HEK293 (cell line): ENCODE data around the gene KIAA1586.

Source experiments
- CTCF ChIP-seq: fragments of 450-650 bp; formaldehyde crosslinking; IDR thresholded peaks from 2 replicates; pipeline ENCODE4 v1.5.1; 2016; ENCODE audit warnings: missing biosample characterization, missing genetic modification characterization
- HOXA7 ChIP-seq: sonication (generic); formaldehyde crosslinking; IDR thresholded peaks from 2 replicates; pipeline ENCODE4 v1.8.1; 2022; ENCODE audit warnings: missing genetic modification reagents, borderline replicate concordance
- KLF9 ChIP-seq: fragments of 450-650 bp; formaldehyde crosslinking; IDR thresholded peaks from 2 replicates; pipeline ENCODE4 v1.5.1; 2016; ENCODE audit warnings: missing biosample characterization, missing genetic modification characterization, low read depth
- PATZ1 ChIP-seq: fragments of 450-650 bp; formaldehyde crosslinking; IDR thresholded peaks from 2 replicates; pipeline ENCODE4 v1.5.1; 2016; ENCODE audit warnings: missing biosample characterization, missing genetic modification characterization
- TCF7L2 ChIP-seq: IDR thresholded peaks from 2 replicates; pipeline ENCODE4 v1.6.1; 2011; ENCODE audit warnings: low read depth, mild to moderate bottlenecking, inconsistent platforms, low read length, moderate library complexity, borderline replicate concordance
- ZBTB26 ChIP-seq: fragments of 450-650 bp; formaldehyde crosslinking; optimal IDR thresholded peaks from 2 replicates; pipeline ENCODE3; 2016; ENCODE audit warnings: missing biosample characterization, mild to moderate bottlenecking, missing genetic modification characterization
- ZFP41 ChIP-seq: fragments of 450-650 bp; formaldehyde crosslinking; IDR thresholded peaks from 2 replicates; pipeline ENCODE4 v1.5.1; 2016; ENCODE audit warnings: missing biosample characterization, missing genetic modification characterization, borderline replicate concordance
- ZNF501 ChIP-seq: fragments of 450-650 bp; formaldehyde crosslinking; IDR thresholded peaks from 2 replicates; pipeline ENCODE4 v1.5.1; 2016; ENCODE audit warnings: missing biosample characterization, missing genetic modification characterization
- ZNF639 ChIP-seq: fragments of 450-650 bp; formaldehyde crosslinking; IDR thresholded peaks from 2 replicates; pipeline ENCODE4 v1.5.1; 2016; ENCODE audit warnings: missing biosample characterization, missing genetic modification characterization
- TF ChIP-seq, protein P1 (sequence below): fragments of 450-650 bp; formaldehyde crosslinking; IDR thresholded peaks from 2 replicates; pipeline ENCODE4; 2016; ENCODE audit warnings: missing biosample characterization, missing genetic modification characterization
- TF ChIP-seq, protein P2 (sequence below): fragments of 450-650 bp; formaldehyde crosslinking; IDR thresholded peaks from 2 replicates; pipeline ENCODE4 v1.5.1; 2016; ENCODE audit warnings: missing biosample characterization, missing genetic modification characterization, borderline replicate concordance

DNA sequence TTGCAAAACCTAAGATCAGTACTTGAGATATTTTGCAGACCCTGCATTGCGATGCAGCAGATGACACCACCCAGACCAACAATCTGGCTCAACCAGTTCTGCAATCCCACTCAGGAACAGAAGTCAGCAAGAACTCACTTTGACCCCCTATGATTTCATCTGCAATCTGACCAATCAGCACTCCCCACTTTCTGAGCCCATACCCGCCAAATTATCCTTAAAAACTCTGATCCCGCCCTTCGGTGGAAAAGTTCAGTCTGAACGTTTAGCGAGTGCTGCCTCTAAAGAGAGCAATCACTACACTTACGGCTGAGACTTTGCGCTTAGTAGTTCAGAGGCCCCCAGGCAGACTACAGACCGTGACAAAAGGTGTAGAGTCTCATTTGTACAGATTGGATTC is 17.3 kb upstream of the KIAA1586 start:
- no peak for TF ChIP-seq CTCF
- no peak for TF ChIP-seq KLF9 (tag by site-specific recombination)
- no peak for TF ChIP-seq ZBTB26
- no peak for TF ChIP-seq ZNF639 (tag by site-specific recombination)
- TF ChIP-seq ZNF501 = no peak
- no peak for TF ChIP-seq HOXA7 (CRISPR knock-in tag)
- TF ChIP-seq, protein P1, sequence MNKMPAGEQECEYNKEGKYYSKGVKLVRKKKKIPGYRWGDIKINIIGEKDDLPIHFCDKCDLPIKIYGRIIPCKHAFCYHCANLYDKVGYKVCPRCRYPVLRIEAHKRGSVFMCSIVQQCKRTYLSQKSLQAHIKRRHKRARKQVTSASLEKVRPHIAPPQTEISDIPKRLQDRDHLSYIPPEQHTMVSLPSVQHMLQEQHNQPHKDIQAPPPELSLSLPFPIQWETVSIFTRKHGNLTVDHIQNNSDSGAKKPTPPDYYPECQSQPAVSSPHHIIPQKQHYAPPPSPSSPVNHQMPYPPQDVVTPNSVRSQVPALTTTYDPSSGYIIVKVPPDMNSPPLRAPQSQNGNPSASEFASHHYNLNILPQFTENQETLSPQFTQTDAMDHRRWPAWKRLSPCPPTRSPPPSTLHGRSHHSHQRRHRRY (tag by site-specific recombination) = no peak
- TF ChIP-seq, protein P2, sequence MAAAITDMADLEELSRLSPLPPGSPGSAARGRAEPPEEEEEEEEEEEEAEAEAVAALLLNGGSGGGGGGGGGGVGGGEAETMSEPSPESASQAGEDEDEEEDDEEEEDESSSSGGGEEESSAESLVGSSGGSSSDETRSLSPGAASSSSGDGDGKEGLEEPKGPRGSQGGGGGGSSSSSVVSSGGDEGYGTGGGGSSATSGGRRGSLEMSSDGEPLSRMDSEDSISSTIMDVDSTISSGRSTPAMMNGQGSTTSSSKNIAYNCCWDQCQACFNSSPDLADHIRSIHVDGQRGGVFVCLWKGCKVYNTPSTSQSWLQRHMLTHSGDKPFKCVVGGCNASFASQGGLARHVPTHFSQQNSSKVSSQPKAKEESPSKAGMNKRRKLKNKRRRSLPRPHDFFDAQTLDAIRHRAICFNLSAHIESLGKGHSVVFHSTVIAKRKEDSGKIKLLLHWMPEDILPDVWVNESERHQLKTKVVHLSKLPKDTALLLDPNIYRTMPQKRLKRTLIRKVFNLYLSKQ = no peak
- TF ChIP-seq TCF7L2 = no peak
- no peak for TF ChIP-seq ZFP41
- no peak for TF ChIP-seq PATZ1
